GM04503 (cell line): Measurements from ENCODE around the gene GDF15.
"Not testable (repeated sequence)": the region's sequence is repeated elsewhere in the genome, so short reads cannot be mapped to it uniquely, and the experiment has no call there.

ENCODE experiments used
- DNase-seq: peaks from one replicate; pipeline ENCODE4 v3.0.0-alpha.2; 2012; ENCODE audit warnings: low read depth

GDF15 gene

DNA sequence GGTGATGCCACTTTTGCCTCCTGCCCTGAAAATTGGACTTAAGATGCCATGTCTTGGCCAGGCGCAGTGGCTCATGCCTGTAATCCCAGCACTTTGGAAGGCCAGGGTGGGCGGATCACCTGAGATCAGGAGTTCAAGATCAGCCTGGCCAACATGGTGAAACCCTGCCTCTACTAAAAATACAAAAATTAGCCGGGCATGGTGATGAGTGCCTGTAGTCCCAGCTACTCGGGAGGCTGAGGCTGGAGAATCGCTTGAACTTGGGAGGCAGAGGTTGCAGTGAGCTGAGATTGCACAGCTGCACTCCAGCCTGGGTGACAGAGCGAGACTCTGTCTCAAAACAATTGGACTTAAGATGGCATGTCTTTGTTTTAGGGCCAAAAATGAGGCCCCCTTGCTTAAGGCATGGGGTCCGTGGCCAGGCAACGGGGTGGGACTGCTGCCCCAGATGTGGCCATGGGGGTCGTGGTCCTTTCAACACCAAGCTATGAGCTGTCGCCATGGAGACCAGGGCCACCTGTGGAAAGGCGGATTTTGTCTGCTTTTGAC, 21.6 kb upstream of the GDF15 start:
- DNase-seq = not testable (repeated sequence)

DNA sequence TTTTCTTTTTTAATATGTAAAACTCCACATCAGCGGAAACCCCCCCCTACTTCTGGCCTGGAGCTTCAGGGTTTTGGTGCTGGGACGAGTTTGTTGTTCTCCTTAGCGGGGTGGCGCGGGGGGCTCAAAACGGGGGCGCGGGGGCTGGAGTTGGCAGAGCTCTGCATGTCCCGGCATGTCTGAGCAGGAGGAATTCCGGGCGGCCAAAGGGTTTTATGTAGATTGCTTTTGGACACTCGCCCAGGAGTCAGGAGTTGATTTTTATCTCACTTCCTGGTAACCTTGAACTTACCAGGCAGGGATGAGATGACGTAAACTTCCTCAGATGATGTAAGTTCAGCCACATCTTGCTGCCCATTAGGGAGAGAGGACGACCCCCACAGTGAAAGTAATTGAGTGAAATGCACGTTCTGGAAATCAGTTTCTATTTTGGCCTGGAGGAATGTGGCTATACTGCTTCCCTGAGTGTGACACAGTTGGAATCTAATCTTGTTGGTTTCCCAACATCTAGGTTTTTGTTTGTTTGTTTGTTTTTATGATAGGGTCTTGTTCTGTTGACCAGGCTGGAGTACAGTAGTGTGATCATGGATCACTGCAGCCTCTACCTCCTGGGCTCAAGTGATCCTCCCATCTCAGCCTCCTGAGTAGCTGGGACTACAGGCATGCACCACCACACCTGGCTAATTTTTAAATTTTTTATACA, 21.0 kb upstream of the GDF15 start:
- peak; percentile 94 for DNase-seq

DNA sequence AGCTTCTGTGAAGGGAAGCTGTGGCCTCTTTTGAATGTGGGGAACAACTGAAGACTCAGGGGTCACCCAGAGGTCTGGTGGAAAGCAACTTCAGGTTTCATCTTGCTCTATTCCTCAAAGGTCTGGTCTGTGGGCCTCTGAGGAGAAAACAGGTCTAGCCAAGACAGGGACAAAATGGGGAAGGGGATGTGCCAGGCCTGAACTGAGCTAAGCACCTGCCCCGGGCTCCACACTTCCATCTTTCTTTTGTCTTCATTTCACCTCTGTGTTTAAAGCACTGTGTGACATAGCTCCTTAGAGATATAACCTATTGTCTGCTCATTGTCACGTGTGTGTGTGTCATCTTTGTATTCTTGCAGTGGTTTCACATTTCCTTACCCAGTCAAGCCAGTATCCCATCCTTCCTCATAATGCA, 19.9 kb upstream of the GDF15 start:
- no peak for DNase-seq

- DNase-seq = no peak
These were observed 17.3 kb upstream of the GDF15 start for GRCh38 chr19:18368504-18369222.

DNA sequence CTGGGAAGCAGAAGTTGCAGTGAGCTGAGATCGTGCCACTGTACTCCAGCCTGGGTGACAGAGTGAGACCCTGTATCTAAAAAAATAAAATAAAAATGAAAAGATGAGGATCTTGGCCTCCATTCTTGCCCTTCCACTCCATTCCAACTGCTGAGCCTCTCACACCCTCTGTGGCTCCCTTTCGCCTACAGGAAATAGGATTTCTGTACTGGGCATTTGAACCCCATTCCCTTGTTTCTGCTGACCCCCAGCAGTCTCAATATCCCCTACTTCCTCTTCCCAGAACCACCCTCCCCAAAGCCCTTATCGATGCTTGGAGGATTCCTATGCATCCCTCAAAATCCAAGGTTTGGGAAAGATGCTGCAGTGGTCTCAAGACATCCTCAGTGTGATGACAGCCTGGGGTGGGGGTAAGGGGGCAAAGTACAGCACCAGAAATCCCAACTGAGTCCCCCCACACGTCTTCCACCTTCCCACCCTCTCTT, 12.5 kb upstream of the GDF15 start:
- no peak for DNase-seq

GRCh38 chr19:18373892-18374629, 11.9 kb upstream of the GDF15 start:
- peak; percentile 79 for DNase-seq

DNA sequence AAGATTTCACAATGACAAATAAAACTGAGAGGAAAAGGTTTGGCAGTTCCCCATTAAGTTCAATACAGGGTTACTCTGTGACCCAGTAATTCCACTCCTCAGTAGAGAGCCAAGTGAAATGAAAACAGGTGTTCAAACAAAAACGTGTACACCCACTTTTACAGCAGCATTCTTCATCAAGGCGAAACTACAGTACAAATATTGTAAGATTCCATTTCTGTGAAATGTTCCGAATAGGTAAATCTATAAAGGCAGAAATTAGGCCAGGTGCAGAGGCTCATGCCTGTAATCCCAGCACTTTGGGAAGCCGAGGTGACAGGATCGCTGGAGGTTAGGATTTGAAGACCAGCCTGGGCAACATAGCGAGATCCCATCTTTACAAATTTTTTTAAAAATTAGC, 8.9 kb upstream of the GDF15 start:
- no peak for DNase-seq

- DNase-seq = peak; percentile 84
These were observed 5.9 kb upstream of the GDF15 start for GRCh38 chr19:18379803-18380747.

DNA sequence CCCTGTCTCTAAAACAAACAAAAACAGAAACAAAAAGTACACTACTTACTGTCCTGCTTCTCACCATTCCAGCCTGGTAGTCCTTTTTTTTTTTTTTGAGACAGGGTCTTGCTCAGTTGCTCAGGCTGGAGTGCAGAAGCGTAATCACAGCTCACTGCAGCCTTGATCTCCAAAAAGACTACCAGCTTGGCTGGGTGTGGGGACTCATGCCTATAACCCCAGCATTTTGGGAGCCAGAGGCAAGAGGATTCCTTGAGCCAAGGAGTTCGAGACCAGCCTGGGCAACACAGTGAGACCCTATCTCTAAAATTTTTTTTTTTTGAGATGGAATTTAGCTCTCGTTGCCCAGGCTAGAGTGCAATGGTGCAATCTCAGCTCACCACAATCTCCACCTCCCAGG, 5.1 kb upstream of the GDF15 start:
- no peak for DNase-seq

DNA sequence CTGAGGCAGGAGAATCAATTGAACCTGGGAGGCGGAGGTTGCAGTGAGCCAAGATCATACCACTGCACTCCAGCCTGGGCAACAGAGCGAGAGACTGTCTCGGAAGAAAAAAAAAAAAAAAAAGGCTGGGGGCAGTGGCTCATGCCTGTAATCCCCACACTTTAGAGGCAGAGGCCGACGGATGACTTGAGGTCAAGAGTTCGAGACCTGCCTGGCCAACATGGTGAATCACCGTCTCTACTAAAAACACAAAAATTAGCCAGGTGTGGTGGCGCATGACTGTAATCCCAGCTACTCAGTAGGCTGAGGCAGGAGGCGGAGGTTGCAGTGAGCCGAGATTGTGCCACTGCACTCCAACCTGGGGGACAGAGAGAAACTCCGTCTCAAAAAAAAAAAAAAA, 2.3 kb upstream of the GDF15 start:
- not testable (repeated sequence) for DNase-seq

- DNase-seq = no peak
These were observed 1.2 kb upstream of the GDF15 start for GRCh38 chr19:18384775-18385174.

DNA sequence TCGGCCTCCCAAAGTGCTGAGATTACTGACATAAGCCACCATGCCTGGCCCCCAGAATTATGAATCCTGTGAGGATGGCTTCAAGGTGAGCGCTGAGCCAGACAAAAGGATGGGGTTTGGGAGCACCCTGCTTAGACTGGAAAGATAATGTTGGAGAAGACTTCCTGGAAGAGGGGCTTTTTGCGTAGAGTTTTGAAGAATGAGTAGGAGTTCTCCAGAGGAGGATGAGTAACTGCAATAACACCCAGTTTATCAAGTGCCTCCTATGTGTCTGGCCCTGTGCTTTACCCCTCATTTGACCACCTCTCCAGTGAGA, 641 bp upstream of the GDF15 start:
- DNase-seq = no peak

DNA sequence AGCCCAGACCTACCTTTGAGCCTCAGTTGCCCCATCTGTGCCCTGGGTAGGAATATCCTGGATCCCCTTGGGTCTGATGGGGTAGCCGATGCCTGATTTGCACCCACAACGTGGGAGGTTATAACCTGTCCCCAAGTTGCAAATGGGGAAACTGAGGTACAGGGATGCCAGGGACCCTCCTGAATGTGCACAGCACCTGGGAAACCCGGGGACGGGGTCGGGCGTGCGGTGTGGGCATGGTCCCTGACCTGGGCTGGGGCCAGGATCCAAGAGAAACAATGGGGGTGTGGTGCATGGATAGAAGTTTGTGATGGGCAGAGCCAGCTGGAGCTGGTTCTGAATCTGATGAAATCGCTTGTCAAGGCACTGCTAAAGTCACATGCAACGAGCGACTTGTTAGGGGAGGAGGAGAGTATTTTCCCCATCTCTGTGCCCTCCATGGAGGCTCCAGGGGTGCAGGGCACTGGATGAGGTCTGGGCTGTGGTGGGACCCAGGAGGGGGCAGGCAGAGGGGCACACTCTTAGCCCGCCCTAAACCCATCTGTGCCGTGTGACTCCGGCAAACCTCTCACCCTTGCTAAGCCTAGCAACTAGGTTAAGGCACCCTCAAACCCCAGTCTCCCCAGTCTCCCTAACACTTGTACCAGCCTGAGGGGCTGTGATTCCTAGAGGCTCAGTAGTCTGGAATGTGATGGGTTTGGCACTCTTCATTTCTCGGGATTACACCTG, 749 bp downstream of the GDF15 start:
- no peak for DNase-seq

DNA sequence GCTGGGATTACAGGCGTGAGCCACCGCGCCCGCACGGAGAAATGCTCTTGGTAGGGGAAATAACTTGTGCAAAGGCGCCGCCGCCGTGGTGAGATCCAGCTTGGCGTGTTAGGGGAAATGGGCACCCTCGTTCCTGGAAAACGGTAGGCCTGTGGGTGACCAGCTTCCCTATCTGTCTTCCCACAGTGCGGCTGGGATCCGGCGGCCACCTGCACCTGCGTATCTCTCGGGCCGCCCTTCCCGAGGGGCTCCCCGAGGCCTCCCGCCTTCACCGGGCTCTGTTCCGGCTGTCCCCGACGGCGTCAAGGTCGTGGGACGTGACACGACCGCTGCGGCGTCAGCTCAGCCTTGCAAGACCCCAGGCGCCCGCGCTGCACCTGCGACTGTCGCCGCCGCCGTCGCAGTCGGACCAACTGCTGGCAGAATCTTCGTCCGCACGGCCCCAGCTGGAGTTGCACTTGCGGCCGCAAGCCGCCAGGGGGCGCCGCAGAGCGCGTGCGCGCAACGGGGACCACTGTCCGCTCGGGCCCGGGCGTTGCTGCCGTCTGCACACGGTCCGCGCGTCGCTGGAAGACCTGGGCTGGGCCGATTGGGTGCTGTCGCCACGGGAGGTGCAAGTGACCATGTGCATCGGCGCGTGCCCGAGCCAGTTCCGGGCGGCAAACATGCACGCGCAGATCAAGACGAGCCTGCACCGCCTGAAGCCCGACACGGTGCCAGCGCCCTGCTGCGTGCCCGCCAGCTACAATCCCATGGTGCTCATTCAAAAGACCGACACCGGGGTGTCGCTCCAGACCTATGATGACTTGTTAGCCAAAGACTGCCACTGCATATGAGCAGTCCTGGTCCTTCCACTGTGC, 2.4 kb downstream of the GDF15 start:
- DNase-seq = no peak

DNA sequence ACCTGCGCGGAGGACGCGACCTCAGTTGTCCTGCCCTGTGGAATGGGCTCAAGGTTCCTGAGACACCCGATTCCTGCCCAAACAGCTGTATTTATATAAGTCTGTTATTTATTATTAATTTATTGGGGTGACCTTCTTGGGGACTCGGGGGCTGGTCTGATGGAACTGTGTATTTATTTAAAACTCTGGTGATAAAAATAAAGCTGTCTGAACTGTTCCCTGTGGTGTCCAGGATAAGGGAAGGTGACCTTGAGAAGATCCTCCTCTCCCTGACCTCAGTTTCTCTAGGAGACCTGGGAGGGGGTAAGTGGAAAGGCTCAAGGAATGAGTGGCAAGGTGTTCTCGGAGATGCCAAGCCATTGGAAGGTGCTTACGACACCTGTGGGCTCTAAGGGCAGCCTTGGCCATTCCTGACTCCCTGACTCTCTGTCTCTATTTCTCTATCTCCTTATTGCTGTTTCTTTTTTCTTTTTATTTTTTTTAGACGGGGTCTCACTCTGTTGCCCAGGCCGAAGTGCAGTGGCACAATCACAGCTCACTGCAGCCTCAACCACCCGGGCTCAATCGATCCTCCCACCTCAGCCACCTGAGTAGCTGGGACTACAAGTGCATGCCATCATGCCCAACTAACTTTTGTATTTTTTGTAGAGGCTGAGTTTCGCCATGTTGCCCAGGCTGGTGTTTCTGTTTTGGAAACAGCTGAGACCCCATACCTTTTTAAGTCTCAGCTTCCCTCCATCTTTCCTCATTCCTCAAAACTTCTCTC, 3.2 kb downstream of the GDF15 start:
- DNase-seq = no peak

DNA sequence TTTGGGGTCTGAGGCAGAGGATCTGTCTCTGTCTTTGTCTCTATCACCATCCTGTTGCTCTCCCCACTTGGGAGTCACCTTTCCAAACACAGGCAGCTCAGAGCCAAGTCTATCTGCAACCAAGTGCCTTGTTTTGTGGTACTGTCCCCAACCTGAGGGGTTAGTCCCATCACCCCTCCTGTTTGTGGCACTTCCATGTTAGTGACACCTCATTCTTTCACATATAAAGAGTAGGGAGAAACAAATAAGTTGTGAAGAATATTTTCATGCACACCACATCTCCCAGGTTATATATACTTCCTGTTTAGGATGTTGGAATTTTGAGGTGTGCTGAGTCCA, 3.7 kb downstream of the GDF15 start:
- DNase-seq = no peak

GRCh38 chr19:18390065-18390907, 4.3 kb downstream of the GDF15 start:
- DNase-seq = no peak

GRCh38 chr19:18391509-18392075, 5.6 kb downstream of the GDF15 start:
- no peak for DNase-seq
